GM12878 (cell line): ENCODE data around the gene COL1A2. TPM values are rescaled to one million over a fixed set of nuclear protein-coding genes. Genes with fewer than 3 reads are reported as not detected.

Experiments
- ATAC-seq: fragments of 200-7000 bp; cut with Tn5 transposase; 3 replicates; pipeline ENCODE4 v1.9.1; 2020; ENCODE audit warnings: mild to moderate bottlenecking, moderate library complexity
- BruUV-seq: library from RNA; stranded (reverse); fragments of 400-500 nt; replicated peaks from 2 replicates; lab custom pipeline; 2021; lab: Mats Ljungman, UMichigan
- CTCF ChIA-PET: fragments of 300-600 bp; sonication (Branson Sonifier 250); formaldehyde crosslinking; extraction: SDS; loops from one replicate; lab custom pipeline; 2021; ENCODE audit warnings: inconsistent platforms; lab: Yijun Ruan, JAX
- POLR2A ChIA-PET: fragments of 350-600 bp; formaldehyde crosslinking; extraction: SDS; loops from one replicate; lab custom pipeline; 2021; ENCODE audit warnings: inconsistent platforms; lab: Charles Lee
- RAD21 ChIA-PET: fragments of 300-600 bp; sonication (Branson Sonifier 250); formaldehyde crosslinking; loops from one replicate; lab custom pipeline; 2023; ENCODE audit warnings: antibody characterized with exemption; ENCODE audit not compliant: unreplicated experiment; lab: Charles Lee
- SMC1A ChIA-PET: fragments of 300-600 bp; sonication (Branson Sonifier 250); formaldehyde crosslinking; loops from one replicate; lab custom pipeline; 2023; ENCODE audit not compliant: unreplicated experiment, uncharacterized antibody; lab: Charles Lee
- DNase-seq: peaks from one replicate; pipeline ENCODE4 v3.0.0-alpha.2; 2011; ENCODE audit warnings: low read depth, low spot score
- FAIRE-seq: peaks from 3 replicates; lab custom pipeline; 2011; peaks lifted over from hg19 to GRCh38; lab: Jason Lieb, UNC
- H2AFZ ChIP-seq: 2 replicates; pipeline ENCODE4 v1.6.0; 2011; ENCODE audit warnings: low read depth, low read length, control low read depth; ENCODE audit not compliant: control insufficient read depth
- H3K27ac ChIP-seq: 2 replicates; pipeline ENCODE4 v1.5.1; 2011; ENCODE audit warnings: control low read depth; ENCODE audit not compliant: control insufficient read depth, insufficient read depth
- H3K27me3 ChIP-seq, 2 experiments: replicated peaks in 1 of 2; 2 replicates each; pipeline versions ENCODE4 v1.6.0 to v1.6.1; 2011; ENCODE audit warnings: low read length in 1 of 2; ENCODE audit not compliant: control insufficient read depth in 2 of 2, insufficient read depth in 2 of 2
- H3K36me3 ChIP-seq, 2 experiments: 2 replicates each; pipeline ENCODE4 v1.5.1; 2011; ENCODE audit warnings: low read length in 1 of 2; ENCODE audit not compliant: control insufficient read depth in 2 of 2, insufficient read depth in 2 of 2
- H3K4me1 ChIP-seq: 2 replicates; pipeline ENCODE4 v1.6.1; 2011; ENCODE audit warnings: mild to moderate bottlenecking, low read length, moderate library complexity, mixed read lengths; ENCODE audit not compliant: control insufficient read depth, insufficient read depth
- H3K4me2 ChIP-seq: 2 replicates; pipeline ENCODE4 v1.6.0; 2011; ENCODE audit warnings: control low read depth; ENCODE audit not compliant: control insufficient read depth, insufficient read depth
- H3K4me3 ChIP-seq: fragments of 200-600 bp; sonication (generic); 2 replicates; pipeline ENCODE4 v1.5.1; 2016
- H3K79me2 ChIP-seq: 2 replicates; pipeline ENCODE4 v1.6.0; 2011; ENCODE audit warnings: low read length; ENCODE audit not compliant: control insufficient read depth, insufficient read depth
- H3K9ac ChIP-seq: 2 replicates; pipeline ENCODE4 v1.8.0; 2011; ENCODE audit warnings: low read length, control low read depth, mixed read lengths; ENCODE audit not compliant: control insufficient read depth, insufficient read depth
- H3K9me3 ChIP-seq: replicated peaks from 3 replicates; pipeline ENCODE4 v1.5.1; 2011; ENCODE audit warnings: mild to moderate bottlenecking, low read length; ENCODE audit not compliant: control insufficient read depth, insufficient read depth
- H4K20me1 ChIP-seq: 2 replicates; pipeline ENCODE4 v1.6.0; 2011; ENCODE audit not compliant: control insufficient read depth, insufficient read depth
- BHLHE40 ChIP-seq, 2 experiments: fragments of 450-650 bp in 1 of 2; IDR thresholded peaks; 2 replicates each; pipeline ENCODE4 v1.6.1; 2011 to 2017; ENCODE audit warnings: low read depth in 2 of 2, borderline replicate concordance in 1 of 2, improper control_type of control experiment in 1 of 2, low read length in 1 of 2, mild to moderate bottlenecking in 1 of 2
- CEBPB ChIP-seq, 2 experiments: fragments of 150-350 bp in 1 of 2; IDR thresholded peaks; 2 replicates each; pipeline ENCODE4 v1.6.1; 2012 to 2014; ENCODE audit warnings: low read depth in 2 of 2, low read length in 2 of 2, borderline replicate concordance in 1 of 2, inconsistent platforms in 1 of 2
- EED ChIP-seq: sonication (generic); IDR thresholded peaks from 2 replicates; pipeline ENCODE4 v1.6.1; 2016; ENCODE audit warnings: antibody characterized with exemption, low read depth
- JUND ChIP-seq: IDR thresholded peaks from 2 replicates; pipeline ENCODE4 v1.6.1; 2012; ENCODE audit warnings: low read depth, mild to moderate bottlenecking, low read length, improper control_type of control experiment, moderate library complexity
- NFYB ChIP-seq: IDR thresholded peaks from 2 replicates; pipeline ENCODE4 v1.6.1; 2011; ENCODE audit warnings: low read depth, mild to moderate bottlenecking, low read length, improper control_type of control experiment, moderate library complexity; ENCODE audit not compliant: insufficient read depth
- RB1 ChIP-seq: fragments of 450-650 bp; formaldehyde crosslinking; IDR thresholded peaks from 2 replicates; pipeline ENCODE4 v1.6.1; 2017; ENCODE audit warnings: mild to moderate bottlenecking, borderline replicate concordance
- RBBP5 ChIP-seq: fragments of 200-600 bp; sonication (generic); conservative IDR thresholded peaks from 2 replicates; pipeline ENCODE4 v1.6.1; 2016
- RELA ChIP-seq: fragments of 450-650 bp; IDR thresholded peaks from 2 replicates; pipeline ENCODE4 v1.8.0; 2014; ENCODE audit warnings: borderline replicate concordance; ENCODE audit not compliant: partially characterized antibody
- SPI1 ChIP-seq: IDR thresholded peaks from 2 replicates; pipeline ENCODE4 v1.6.1; 2011; ENCODE audit warnings: low read depth, mild to moderate bottlenecking, low read length, moderate library complexity, borderline replicate concordance; ENCODE audit not compliant: insufficient read depth
- SREBF2 ChIP-seq: IDR thresholded peaks from 2 replicates; pipeline ENCODE4 v1.6.1; 2012; ENCODE audit warnings: mild to moderate bottlenecking, low read length
- TARDBP ChIP-seq: IDR thresholded peaks from 2 replicates; pipeline ENCODE4 v1.6.1; 2016; ENCODE audit warnings: borderline replicate concordance
- WRNIP1 ChIP-seq: IDR thresholded peaks from 2 replicates; pipeline ENCODE4 v1.6.1; 2011; ENCODE audit warnings: low read depth, low read length, improper control_type of control experiment, borderline replicate concordance
- ZNF24 ChIP-seq: fragments of 450-650 bp; IDR thresholded peaks from 2 replicates; pipeline ENCODE4 v1.6.1; 2017; ENCODE audit warnings: antibody characterized with exemption, mild to moderate bottlenecking
- ZNF274 ChIP-seq: IDR thresholded peaks from one replicate; pipeline ENCODE4 v1.8.0; 2011; ENCODE audit not compliant: insufficient read length, insufficient read depth
- WGBS: methylation state at CpG from one replicate; pipeline ENCODE4 v1.1.6; 2016; ENCODE audit warnings: low lambda C conversion rate; ENCODE audit not compliant: insufficient replicate concordance, insufficient coverage; ENCODE audit errors: missing lambda C conversion rate; 5-methylcytosine and 5-hydroxymethylcytosine counted together
- in situ Hi-C: fragments of 300-500 bp; cut with MboI; formaldehyde crosslinking; loops from 9 replicates; pipeline ENCODE4 v1.14.3; 2018; ENCODE audit warnings: mixed read lengths
- intact Hi-C: fragments of 100-400 bp; cut with micrococcal nuclease; formaldehyde crosslinking; loops from one replicate; pipeline ENCODE4 v1.14.2; 2022; ENCODE audit not compliant: unreplicated experiment
- polyA plus RNA-seq, 11 experiments: library from polyadenylated mRNA; depleted of rRNA in 4 of 11; unstranded in 6 of 11; stranded (reverse) in 5 of 11; fragments of >200 nt; fragmentation: Nextera tagmentation in 4 of 11; fragmentation: Illumina TruSeq in 1 of 11; extraction: Ambion mirVana in 4 of 11; extraction: Trizol in 1 of 11; gene quantifications; 1 replicate in 1 of 11; 2 replicates in 10 of 11; pipeline versions ENCODE4 v1.2.1 to v1.2.3, GENCODE V29; 2011 to 2016; ENCODE audit warnings: inconsistent platforms in 2 of 11, missing spikeins in 2 of 11, low read depth in 1 of 11
- total RNA-seq, 4 experiments: library from RNA; depleted of rRNA in 3 of 4; stranded (reverse); fragments of >200 nt in 3 of 4; fragmentation: Illumina TruSeq in 1 of 4; extraction: Trizol in 1 of 4; gene quantifications; 2 replicates each; pipeline versions ENCODE4 v1.2.1 to v1.2.3, GENCODE V29; 2013 to 2021
- TF ChIP-seq, protein P1 (sequence below): fragments of 450-650 bp; IDR thresholded peaks from 2 replicates; pipeline ENCODE4 v1.6.1; 2017; ENCODE audit warnings: mild to moderate bottlenecking, low read depth, inconsistent platforms; ENCODE audit not compliant: poor library complexity, severe bottlenecking
- TF ChIP-seq, protein P2 (sequence below): fragments of 450-650 bp; IDR thresholded peaks from 2 replicates; pipeline ENCODE4 v1.6.1; 2017; ENCODE audit warnings: low read depth, mild to moderate bottlenecking, moderate library complexity
- TF ChIP-seq, protein P3 (sequence below): fragments of 450-650 bp; IDR thresholded peaks from 2 replicates; pipeline ENCODE4 v1.6.1; 2017; ENCODE audit warnings: mild to moderate bottlenecking, moderate library complexity

COL1A2 gene
- total and polyA plus RNA-seq, 10 of the 15 experiments (the other 5 are each of a cell fraction or from before 2014, with no cell fraction given): 0.03 to 2.5 (median 0.76) TPM; not detected in 4

DNA sequence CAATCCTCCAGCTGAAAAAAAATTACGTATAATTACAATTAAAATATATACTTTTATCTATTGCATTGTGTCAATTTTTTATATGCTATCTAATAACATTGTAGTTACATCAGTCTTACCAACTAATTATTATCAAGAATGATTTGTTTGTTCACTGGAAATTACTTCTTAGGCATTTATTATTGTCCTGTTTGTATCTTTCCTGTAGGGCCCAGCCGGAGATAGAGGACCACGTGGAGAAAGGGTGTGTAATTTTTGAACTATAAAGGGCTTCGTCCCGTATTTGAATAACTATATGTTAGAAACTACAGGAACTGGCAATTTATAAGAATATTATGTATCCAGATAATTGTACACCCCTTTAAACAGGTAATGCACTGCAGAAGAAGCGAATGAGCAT is 4.1 kb downstream of the COL1A2 start:
- no peaks in the 10 kb centered on the region for H4K20me1 ChIP-seq
- no peak overlapping the region for H3K27ac ChIP-seq
- no peaks in the 10 kb centered on the region for H3K9me3 ChIP-seq
- H3K4me1 ChIP-seq: no peaks in the 10 kb centered on the region
- FAIRE-seq (no peak), ATAC-seq (no peak), DNase-seq (no peak)
- H2AFZ ChIP-seq: no peak overlapping the region
- no peak overlapping the region for H3K9ac ChIP-seq
- H3K36me3 ChIP-seq: no peaks in the 10 kb centered on the region
- no peak overlapping the region for H3K4me2 ChIP-seq
- H3K27me3 ChIP-seq: peaks cover 0 to under 1% of the 10 kb centered on the region in 2 experiments; a peak in 3 of 4 replicates
- 12% methylated on average over 6 of the region's 6 CpGs for WGBS
- intact Hi-C loops: loop anchor here (5.0 to 10.0 kb wide), 3 partner anchors 112 to 774 kb away; no protein-coding TSS in a partner anchor
- ChIA-PET SMC1A (interaction anchor here (1.5 kb wide), 1 partner anchor 684 kb away, joined by 4 read pairs; no protein-coding TSS in a partner anchor), POLR2A (no interaction called here), RAD21 (interaction anchor here (0.8 to 1.5 kb wide), 3 partner anchors 312 to 1078 kb away, joined by 3 to 4 read pairs (median 3); no protein-coding TSS in a partner anchor), CTCF (interaction anchor here (0.6 to 1.5 kb wide), 6 partner anchors 37 to 777 kb away, joined by 3 to 8 read pairs (median 4); no protein-coding TSS in a partner anchor)
- H3K79me2 ChIP-seq: no peaks in the 10 kb centered on the region
- no peak overlapping the region for H3K4me3 ChIP-seq
- in situ Hi-C loops: loop anchor here (5.0 kb wide), 1 partner anchor 602 kb away; no protein-coding TSS in a partner anchor
- BruUV-seq: no TSS peak
- TF ChIP-seq WRNIP1 (no peak), JUND (no peak), ZNF24 (no peak), CEBPB (IDR thresholded peaks at IDR 0.05; ENCODE audit: borderline replicate concordance in 1 of 2, low read depth in 2 of 2, low read length in 2 of 2) (no peak), BHLHE40 (IDR thresholded peaks at IDR 0.05; ENCODE audit: borderline replicate concordance in 1 of 2, low read depth in 2 of 2, low read length in 1 of 2) (no peak), EED (no peak), RELA (no peak), SREBF2 (no peak), SPI1 (no peak), NFYB (no peak), RBBP5 (no peak), ZNF274 (no peak), RB1 (no peak), TARDBP (no peak)
- TF ChIP-seq, protein P1, sequence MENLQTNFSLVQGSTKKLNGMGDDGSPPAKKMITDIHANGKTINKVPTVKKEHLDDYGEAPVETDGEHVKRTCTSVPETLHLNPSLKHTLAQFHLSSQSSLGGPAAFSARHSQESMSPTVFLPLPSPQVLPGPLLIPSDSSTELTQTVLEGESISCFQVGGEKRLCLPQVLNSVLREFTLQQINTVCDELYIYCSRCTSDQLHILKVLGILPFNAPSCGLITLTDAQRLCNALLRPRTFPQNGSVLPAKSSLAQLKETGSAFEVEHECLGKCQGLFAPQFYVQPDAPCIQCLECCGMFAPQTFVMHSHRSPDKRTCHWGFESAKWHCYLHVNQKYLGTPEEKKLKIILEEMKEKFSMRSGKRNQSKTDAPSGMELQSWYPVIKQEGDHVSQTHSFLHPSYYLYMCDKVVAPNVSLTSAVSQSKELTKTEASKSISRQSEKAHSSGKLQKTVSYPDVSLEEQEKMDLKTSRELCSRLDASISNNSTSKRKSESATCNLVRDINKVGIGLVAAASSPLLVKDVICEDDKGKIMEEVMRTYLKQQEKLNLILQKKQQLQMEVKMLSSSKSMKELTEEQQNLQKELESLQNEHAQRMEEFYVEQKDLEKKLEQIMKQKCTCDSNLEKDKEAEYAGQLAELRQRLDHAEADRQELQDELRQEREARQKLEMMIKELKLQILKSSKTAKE: no peak
- TF ChIP-seq, protein P2, sequence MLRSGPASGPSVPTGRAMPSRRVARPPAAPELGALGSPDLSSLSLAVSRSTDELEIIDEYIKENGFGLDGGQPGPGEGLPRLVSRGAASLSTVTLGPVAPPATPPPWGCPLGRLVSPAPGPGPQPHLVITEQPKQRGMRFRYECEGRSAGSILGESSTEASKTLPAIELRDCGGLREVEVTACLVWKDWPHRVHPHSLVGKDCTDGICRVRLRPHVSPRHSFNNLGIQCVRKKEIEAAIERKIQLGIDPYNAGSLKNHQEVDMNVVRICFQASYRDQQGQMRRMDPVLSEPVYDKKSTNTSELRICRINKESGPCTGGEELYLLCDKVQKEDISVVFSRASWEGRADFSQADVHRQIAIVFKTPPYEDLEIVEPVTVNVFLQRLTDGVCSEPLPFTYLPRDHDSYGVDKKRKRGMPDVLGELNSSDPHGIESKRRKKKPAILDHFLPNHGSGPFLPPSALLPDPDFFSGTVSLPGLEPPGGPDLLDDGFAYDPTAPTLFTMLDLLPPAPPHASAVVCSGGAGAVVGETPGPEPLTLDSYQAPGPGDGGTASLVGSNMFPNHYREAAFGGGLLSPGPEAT: no peak
- TF ChIP-seq, protein P3, sequence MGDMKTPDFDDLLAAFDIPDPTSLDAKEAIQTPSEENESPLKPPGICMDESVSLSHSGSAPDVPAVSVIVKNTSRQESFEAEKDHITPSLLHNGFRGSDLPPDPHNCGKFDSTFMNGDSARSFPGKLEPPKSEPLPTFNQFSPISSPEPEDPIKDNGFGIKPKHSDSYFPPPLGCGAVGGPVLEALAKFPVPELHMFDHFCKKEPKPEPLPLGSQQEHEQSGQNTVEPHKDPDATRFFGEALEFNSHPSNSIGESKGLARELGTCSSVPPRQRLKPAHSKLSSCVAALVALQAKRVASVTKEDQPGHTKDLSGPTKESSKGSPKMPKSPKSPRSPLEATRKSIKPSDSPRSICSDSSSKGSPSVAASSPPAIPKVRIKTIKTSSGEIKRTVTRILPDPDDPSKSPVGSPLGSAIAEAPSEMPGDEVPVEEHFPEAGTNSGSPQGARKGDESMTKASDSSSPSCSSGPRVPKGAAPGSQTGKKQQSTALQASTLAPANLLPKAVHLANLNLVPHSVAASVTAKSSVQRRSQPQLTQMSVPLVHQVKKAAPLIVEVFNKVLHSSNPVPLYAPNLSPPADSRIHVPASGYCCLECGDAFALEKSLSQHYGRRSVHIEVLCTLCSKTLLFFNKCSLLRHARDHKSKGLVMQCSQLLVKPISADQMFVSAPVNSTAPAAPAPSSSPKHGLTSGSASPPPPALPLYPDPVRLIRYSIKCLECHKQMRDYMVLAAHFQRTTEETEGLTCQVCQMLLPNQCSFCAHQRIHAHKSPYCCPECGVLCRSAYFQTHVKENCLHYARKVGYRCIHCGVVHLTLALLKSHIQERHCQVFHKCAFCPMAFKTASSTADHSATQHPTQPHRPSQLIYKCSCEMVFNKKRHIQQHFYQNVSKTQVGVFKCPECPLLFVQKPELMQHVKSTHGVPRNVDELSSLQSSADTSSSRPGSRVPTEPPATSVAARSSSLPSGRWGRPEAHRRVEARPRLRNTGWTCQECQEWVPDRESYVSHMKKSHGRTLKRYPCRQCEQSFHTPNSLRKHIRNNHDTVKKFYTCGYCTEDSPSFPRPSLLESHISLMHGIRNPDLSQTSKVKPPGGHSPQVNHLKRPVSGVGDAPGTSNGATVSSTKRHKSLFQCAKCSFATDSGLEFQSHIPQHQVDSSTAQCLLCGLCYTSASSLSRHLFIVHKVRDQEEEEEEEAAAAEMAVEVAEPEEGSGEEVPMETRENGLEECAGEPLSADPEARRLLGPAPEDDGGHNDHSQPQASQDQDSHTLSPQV: no peak
